GM13977 (cell line): ENCODE measurements around the gene TGFBR3.
"Not testable (repeated sequence)": the region's sequence is repeated elsewhere in the genome, so short reads cannot be mapped to it uniquely, and the experiment has no call there.

Experiments
- DNase-seq: peaks from one replicate; pipeline ENCODE4 v3.0.0; 2012; ENCODE audit warnings: low spot score
- CTCF ChIP-seq: IDR thresholded peaks from 2 replicates; pipeline ENCODE4 v1.5.1; 2012; ENCODE audit warnings: mild to moderate bottlenecking, control low read depth; ENCODE audit not compliant: insufficient read depth; ENCODE audit errors: extremely low read depth, missing control alignments
- in situ Hi-C: fragments of 300-500 bp; cut with MboI; formaldehyde crosslinking; loops from one replicate; pipeline ENCODE4 v1.12.0; 2022; ENCODE audit warnings: low sequenced_read_pairs, low pct_unique_long_range_greater_than_20kb, mixed read lengths, inconsistent platforms; ENCODE audit not compliant: unreplicated experiment

Gene TGFBR3

DNA sequence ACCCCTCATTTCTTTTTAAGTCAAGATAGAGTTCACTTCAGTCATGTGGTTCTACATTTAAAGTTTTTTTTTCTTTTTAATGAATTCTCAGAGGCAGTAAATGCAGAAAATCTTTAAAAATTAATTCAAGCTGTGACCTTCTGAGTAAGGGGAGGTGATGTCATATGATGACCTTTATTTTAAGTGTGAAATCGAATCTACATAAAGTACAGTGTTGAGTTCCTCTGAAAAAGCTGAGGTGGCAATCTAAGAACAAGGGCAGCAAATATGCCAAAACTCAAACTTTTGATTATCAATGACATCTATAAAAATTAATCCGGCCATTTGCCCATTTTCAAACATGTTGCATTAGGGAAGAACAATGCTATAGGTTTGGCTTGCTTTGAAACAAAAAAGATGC lies 211.8 kb downstream of the TGFBR3 start:
- DNase-seq, result no peak
- no peak for TF ChIP-seq CTCF
- in situ Hi-C loops, result no loop called here

DNA sequence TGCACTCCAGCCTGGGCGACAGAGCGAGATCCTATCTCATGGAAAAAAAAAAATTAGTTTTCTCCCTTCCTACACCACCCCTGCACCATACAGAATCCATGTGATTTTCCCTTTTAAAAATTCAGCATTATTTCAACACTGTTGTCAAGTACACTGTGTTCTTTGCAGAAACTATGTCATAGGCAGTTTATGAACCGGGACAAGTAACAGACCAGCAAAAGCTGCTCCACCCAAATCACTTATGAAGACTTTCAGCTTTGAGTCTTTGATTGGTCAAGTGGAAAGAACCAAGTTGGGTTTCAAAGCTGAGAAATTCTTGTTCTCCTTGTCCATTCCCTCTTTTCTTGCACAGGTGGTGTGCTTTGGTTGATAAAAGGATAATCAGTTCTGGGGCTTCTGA lies 212.3 kb downstream of the TGFBR3 start:
- DNase-seq, result peak; percentile 49
- in situ Hi-C loops, result no loop called here
- TF ChIP-seq CTCF, result no peak

- TF ChIP-seq CTCF, result no peak
- in situ Hi-C loops, result no loop called here
Measured at GRCh38 chr1:91672601-91673161, 213.3 kb downstream of the TGFBR3 start.

DNA sequence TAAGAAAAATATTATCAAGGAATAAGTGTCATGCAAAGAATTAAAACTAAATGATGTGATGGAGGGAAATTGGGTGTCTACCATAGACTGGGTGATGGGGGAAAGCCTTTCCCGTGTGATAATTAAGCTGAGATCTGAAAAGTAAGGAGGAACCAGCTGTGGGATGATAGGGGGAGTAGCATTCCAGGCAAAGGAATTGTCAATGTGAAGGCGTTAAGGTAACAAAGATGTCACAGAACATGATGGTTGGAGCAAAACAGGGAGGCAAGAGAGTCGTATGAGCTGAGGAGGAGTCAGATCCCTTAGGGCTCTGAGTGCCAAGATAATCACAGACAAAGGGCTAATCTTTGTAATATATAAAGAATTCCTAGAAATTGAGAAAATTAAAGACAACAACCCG lies 215.2 kb downstream of the TGFBR3 start:
- no peak for DNase-seq
- in situ Hi-C loops, result no loop called here
- TF ChIP-seq CTCF, result no peak

More at GRCh38 chr1:91672601-91673161, 213.3 kb downstream of the TGFBR3 start:
- DNase-seq, result no peak

DNA sequence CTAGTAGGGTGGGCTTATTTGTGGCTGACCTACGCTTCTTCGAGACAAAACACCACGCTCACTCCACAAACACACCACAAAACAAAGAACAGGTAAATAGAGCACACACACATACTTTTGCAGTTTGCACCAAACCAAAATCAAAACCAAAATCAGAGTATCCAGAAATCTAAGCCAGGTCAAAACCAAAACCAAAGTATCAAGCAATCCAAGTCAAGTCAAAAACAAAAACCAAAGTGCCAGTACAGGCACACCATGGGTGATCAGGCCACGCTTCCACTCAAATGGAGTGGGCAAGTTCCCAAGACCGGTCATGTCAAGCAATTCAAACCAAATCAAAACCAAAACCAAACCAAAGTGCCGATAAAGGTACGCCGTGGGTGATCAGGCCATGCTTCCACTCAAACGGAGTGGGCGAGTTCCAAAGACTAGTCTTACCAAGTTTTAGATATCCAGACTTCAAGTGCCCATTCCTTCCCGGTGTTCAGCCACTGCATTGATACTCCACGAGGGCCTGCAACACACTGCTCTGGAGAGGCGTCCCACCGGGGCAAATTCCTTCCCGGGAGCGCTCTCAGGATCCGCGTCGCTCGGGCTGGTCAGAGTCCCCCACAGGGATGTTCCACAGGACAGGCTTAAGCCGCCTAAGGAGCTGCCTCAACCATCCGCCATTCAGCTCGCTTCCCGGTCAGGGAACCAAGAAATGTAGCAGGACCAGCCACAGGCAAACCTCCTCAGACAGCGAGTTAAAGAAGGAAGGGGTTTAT lies 216.2 kb downstream of the TGFBR3 start:
- in situ Hi-C loops, result no loop called here
- no peak for TF ChIP-seq CTCF
- no peak for DNase-seq

GRCh38 chr1:91666651-91667050 lies 219.3 kb downstream of the TGFBR3 start:
- in situ Hi-C loops, DNase-seq: not testable (repeated sequence)

GRCh38 chr1:91661121-91661520 lies 224.8 kb downstream of the TGFBR3 start:
- no peak for DNase-seq
- TF ChIP-seq CTCF, result no peak
- in situ Hi-C loops, result no loop called here
